CD14-positive monocyte (primary cell): ENCODE results near the gene ARPC1B. TPM values are rescaled to one million over a fixed set of nuclear protein-coding genes. Genes with fewer than 3 reads are reported as not detected.

ENCODE experiments used
- DNase-seq, 3 donors: peaks; one replicate each; pipeline ENCODE4 v3.0.0-alpha.2; 2011 to 2022
- H2AFZ ChIP-seq: 2 replicates; pipeline ENCODE4 v1.6.0; 2012; ENCODE audit warnings: mild to moderate bottlenecking, low read depth, low read length, inconsistent platforms; ENCODE audit not compliant: insufficient read depth, poor library complexity, severe bottlenecking
- H3K27ac ChIP-seq, 2 donors: 1 replicate in 1 of 2; 2 replicates in 1 of 2; pipeline ENCODE4 v1.5.1; 2012 to 2013; ENCODE audit warnings: low read length in 2 of 2, control low read depth in 1 of 2, inconsistent platforms in 1 of 2, low read depth in 1 of 2, mild to moderate bottlenecking in 1 of 2
- H3K27me3 ChIP-seq, 2 donors: one replicate each; pipeline versions ENCODE4 v1.6.0 to v1.6.1; 2011 to 2013; ENCODE audit warnings: low read length in 2 of 2; ENCODE audit not compliant: control insufficient read depth in 2 of 2, insufficient read depth in 2 of 2
- H3K36me3 ChIP-seq, 2 donors: replicated peaks in 1 of 2; 1 replicate in 1 of 2; 2 replicates in 1 of 2; pipeline versions ENCODE4 v1.5.1 to v1.6.1; 2012 to 2013; ENCODE audit warnings: low read length in 2 of 2, control low read depth in 1 of 2, inconsistent platforms in 1 of 2, mild to moderate bottlenecking in 1 of 2; ENCODE audit not compliant: insufficient read depth in 2 of 2, control insufficient read depth in 1 of 2
- H3K4me1 ChIP-seq, 2 donors: 1 replicate in 1 of 2; 2 replicates in 1 of 2; pipeline versions ENCODE4 v1.5.1 to v1.6.1; 2012 to 2013; ENCODE audit warnings: low read length in 2 of 2, control low read depth in 1 of 2, inconsistent platforms in 1 of 2, mild to moderate bottlenecking in 1 of 2, moderate library complexity in 1 of 2; ENCODE audit not compliant: insufficient read depth in 2 of 2, control insufficient read depth in 1 of 2
- H3K4me2 ChIP-seq: replicated peaks from 2 replicates; pipeline ENCODE3; 2012; ENCODE audit warnings: low read length, moderate library complexity, mild to moderate bottlenecking; ENCODE audit not compliant: poor library complexity, severe bottlenecking; ENCODE audit errors: extremely low read depth
- H3K4me3 ChIP-seq, 3 experiments: fragments of 200-600 bp in 1 of 3; sonication (generic) in 1 of 3; replicated peaks in 1 of 3; 1 replicate in 2 of 3; 2 replicates in 1 of 3; pipeline ENCODE4 v1.5.1; 2011 to 2013; ENCODE audit warnings: low read length in 3 of 3, mild to moderate bottlenecking in 3 of 3, control low read depth in 2 of 3, low read depth in 2 of 3, inconsistent platforms in 1 of 3, moderate library complexity in 1 of 3
- H3K79me2 ChIP-seq: 2 replicates; pipeline ENCODE4 v1.6.0; 2012; ENCODE audit warnings: mild to moderate bottlenecking, control low read depth, inconsistent platforms, low read length, moderate library complexity; ENCODE audit not compliant: insufficient read depth
- H3K9ac ChIP-seq: 2 replicates; pipeline ENCODE4 v1.6.0; 2017; ENCODE audit warnings: low read length, mild to moderate bottlenecking; ENCODE audit not compliant: insufficient read depth, poor library complexity, severe bottlenecking
- H3K9me3 ChIP-seq, 2 donors: replicated peaks in 1 of 2; 1 replicate in 1 of 2; 2 replicates in 1 of 2; pipeline versions ENCODE4 v1.5.1 to v1.6.1; 2012 to 2013; ENCODE audit warnings: low read length in 2 of 2, control low read depth in 1 of 2; ENCODE audit not compliant: control insufficient read depth in 1 of 2, insufficient read depth in 1 of 2
- H4K20me1 ChIP-seq: 2 replicates; pipeline ENCODE4 v1.6.0; 2012; ENCODE audit warnings: mild to moderate bottlenecking, low read length, control low read depth, moderate library complexity; ENCODE audit not compliant: insufficient read depth
- H3K27ac Mint-ChIP-seq, 7 donors: one replicate each; pipeline ENCODE4 v1.8.0; 2020; ENCODE audit warnings: mild to moderate bottlenecking in 7 of 7, mixed read lengths in 7 of 7, moderate library complexity in 6 of 7, inconsistent platforms in 2 of 7
- H3K27me3 Mint-ChIP-seq, 3 donors: one replicate each; pipeline ENCODE4 v1.8.0; 2021 to 2022; ENCODE audit warnings: low read depth in 3 of 3, mild to moderate bottlenecking in 3 of 3, mixed read lengths in 3 of 3, moderate library complexity in 3 of 3, inconsistent platforms in 1 of 3
- H3K36me3 Mint-ChIP-seq, 2 donors: one replicate each; pipeline ENCODE4 v1.8.0; 2020; ENCODE audit warnings: mixed read lengths in 2 of 2, inconsistent platforms in 1 of 2, mild to moderate bottlenecking in 1 of 2
- H3K4me1 Mint-ChIP-seq: one replicate; pipeline ENCODE4 v1.8.0; 2020; ENCODE audit warnings: mild to moderate bottlenecking, mixed read lengths
- H3K4me3 Mint-ChIP-seq, 2 donors: one replicate each; pipeline ENCODE4 v1.8.0; 2020; ENCODE audit warnings: mild to moderate bottlenecking in 2 of 2, mixed read lengths in 2 of 2, moderate library complexity in 1 of 2
- H3K9me3 Mint-ChIP-seq, 7 donors: one replicate each; pipeline ENCODE4 v1.8.0; 2020 to 2022; ENCODE audit warnings: mixed read lengths in 7 of 7, mild to moderate bottlenecking in 6 of 7, moderate library complexity in 6 of 7, inconsistent platforms in 2 of 7
- CTCF ChIP-seq: fragments of 200-600 bp; IDR thresholded peaks from one replicate; pipeline ENCODE4 v1.8.0; 2022; ENCODE audit warnings: antibody characterized with exemption, mild to moderate bottlenecking
- WGBS: methylation state at CpG from one replicate; pipeline ENCODE4 v1.1.5; 2013; ENCODE audit warnings: missing lambda C conversion rate; ENCODE audit not compliant: insufficient coverage; 5-methylcytosine and 5-hydroxymethylcytosine counted together
- intact Hi-C, 2 donors: fragments of 100-400 bp; cut with micrococcal nuclease; formaldehyde crosslinking; loops; one replicate each; pipeline versions ENCODE4 v1.15.0 to v1.15.1; 2023
- polyA plus RNA-seq, 3 donors: library from polyadenylated mRNA; depleted of rRNA in 1 of 3; unstranded in 2 of 3; stranded (reverse) in 1 of 3; fragments of 300-500 nt in 2 of 3; fragments of >200 nt in 1 of 3; fragmentation: Illumina TruSeq in 2 of 3; gene quantifications; 1 replicate in 2 of 3; 2 replicates in 1 of 3; pipeline ENCODE4 v1.2.3, GENCODE V29; 2012 to 2021

Gene ARPC1B
- polyA plus RNA-seq, 3 donors: 1,179 to 1,362 (median 1,282) TPM

- peaks cover 26% of the 10 kb centered on the region for H3K4me1 Mint-ChIP-seq
- H3K9me3 ChIP-seq: no peaks in the 10 kb centered on the region
- intact Hi-C loops: loop anchor here in 1 of 2 donors (1.0 kb wide), 1 partner anchor 27 kb away; the partner anchor contains the start of gene ATP5MF
- H3K79me2 ChIP-seq: peaks cover 37% of the 10 kb centered on the region
- under 1% methylated on average over 89 of the region's 89 CpGs for WGBS
- DNase-seq: peak; percentile 87 to 91 (median 89)
- no peak for TF ChIP-seq CTCF
- H3K4me3 Mint-ChIP-seq: peak within 1 kb of the TSS; percentile 96 to 98
- peak within 1 kb of the TSS; percentile 66 to 88 for H3K27ac ChIP-seq
- peak within 1 kb of the TSS; percentile 88 to 96 (median 95) for H3K27ac Mint-ChIP-seq
- H2AFZ ChIP-seq: peak within 1 kb of the TSS; percentile 99
- no peaks in the 10 kb centered on the region for H3K27me3 Mint-ChIP-seq
- peaks cover 19 to 40% of the 10 kb centered on the region in 2 donors for H3K36me3 Mint-ChIP-seq
- H3K4me2 ChIP-seq: peak within 1 kb of the TSS; percentile 86
- peaks cover 11% of the 10 kb centered on the region for H4K20me1 ChIP-seq
- peak within 1 kb of the TSS; percentile 59 to 84 (median 83) for H3K4me3 ChIP-seq
- peak within 1 kb of the TSS; percentile 87 for H3K9ac ChIP-seq
- no peaks in the 10 kb centered on the region for H3K27me3 ChIP-seq
- H3K36me3 ChIP-seq: peaks cover 19 to 32% of the 10 kb centered on the region in 2 donors
- peaks cover 21 to 23% of the 10 kb centered on the region in 2 donors for H3K4me1 ChIP-seq
- H3K9me3 Mint-ChIP-seq: no peaks in the 10 kb centered on the region
Observed at GRCh38 chr7:99438573-99439480, 64.3 kb downstream of the ARPC1B start, which contains the start of the genes CPSF4 and PTCD1. Gene CPSF4, plus strand, starts transcription at chr7:99438943. Its CDS starts 140 bp downstream, at chr7:99439083. Gene PTCD1, minus strand, starts transcription at chr7:99438798. Its CDS starts 3,556 bp downstream, at chr7:99435242.

- H3K79me2 ChIP-seq: peaks cover 38% of the 10 kb centered on the region
- H3K27ac Mint-ChIP-seq: peak overlapping the region in 2 of 7 donors; percentile 5 to 50
- H4K20me1 ChIP-seq: peaks cover 11% of the 10 kb centered on the region
- no peak for TF ChIP-seq CTCF
- H2AFZ ChIP-seq: no peak overlapping the region
- no peak overlapping the region for H3K9ac ChIP-seq
- H3K9me3 Mint-ChIP-seq: no peaks in the 10 kb centered on the region
- H3K27me3 Mint-ChIP-seq: no peaks in the 10 kb centered on the region
- peak overlapping the region in 1 of 3 experiments; percentile 84 for H3K4me3 ChIP-seq
- H3K27ac ChIP-seq: peak overlapping the region in 1 of 2 donors; percentile 88
- 100% methylated on average over 1 of the region's 9 CpGs for WGBS
- H3K36me3 ChIP-seq: peaks cover 14 to 32% of the 10 kb centered on the region in 2 donors
- DNase-seq: no peak
- peaks cover 26% of the 10 kb centered on the region for H3K4me1 Mint-ChIP-seq
- no peaks in the 10 kb centered on the region for H3K9me3 ChIP-seq
- peaks cover 21 to 23% of the 10 kb centered on the region in 2 donors for H3K4me1 ChIP-seq
- peaks cover 19 to 40% of the 10 kb centered on the region in 2 donors for H3K36me3 Mint-ChIP-seq
- peak overlapping the region; percentile 86 for H3K4me2 ChIP-seq
- intact Hi-C loops: no loop called here
- no peak overlapping the region for H3K4me3 Mint-ChIP-seq
- no peaks in the 10 kb centered on the region for H3K27me3 ChIP-seq
Observed at GRCh38 chr7:99440195-99440594, 65.7 kb downstream of the ARPC1B start.

Other genes starting within 250 kb of the ARPC1B start
- gene SMURF1, start 230.6 kb upstream of the ARPC1B start, polyA plus RNA-seq: 10 to 100 TPM in 1 of 3 donors, 1 to 10 TPM in 1, under 1 TPM in 1; 0.48 to 15.8 (median 1.6) TPM
- gene KPNA7, start 166.6 kb upstream of the ARPC1B start, polyA plus RNA-seq: not detected
- gene MYH16, start 101.9 kb upstream of the ARPC1B start, polyA plus RNA-seq: not detected
- 100 to 1,000 TPM in 2 of 3 donors, 10 to 100 TPM in 1; 71.7 to 107 (median 104) TPM for gene ARPC1A, start 48.8 kb upstream of the ARPC1B start, polyA plus RNA-seq
- 10 to 100 TPM in 2 of 3 donors, 1 to 10 TPM in 1; 9.8 to 43.3 (median 16.2) TPM for gene PDAP1, start 33.9 kb downstream of the ARPC1B start, polyA plus RNA-seq
- gene BUD31, start 34.2 kb downstream of the ARPC1B start, polyA plus RNA-seq: 100 to 1,000 TPM in 2 of 3 donors, 10 to 100 TPM in 1; 34.3 to 256 (median 241) TPM
- 1 to 10 TPM in 2 of 3 donors, under 1 TPM in 1; 0.74 to 4.3 (median 1.6) TPM for gene PTCD1, start 64.1 kb downstream of the ARPC1B start, polyA plus RNA-seq
- 10 to 100 TPM; 11.6 to 56.3 (median 12.3) TPM for gene CPSF4, start 64.2 kb downstream of the ARPC1B start, polyA plus RNA-seq
- gene ATP5MF, start 91.4 kb downstream of the ARPC1B start, polyA plus RNA-seq: 1,000 to 10,000 TPM in 1 of 3 donors, 100 to 1,000 TPM in 2; 568 to 4,168 (median 699) TPM
- gene ZNF789, start 98.2 kb downstream of the ARPC1B start, polyA plus RNA-seq: 10 to 100 TPM in 1 of 3 donors, 1 to 10 TPM in 2; 1.8 to 10.4 (median 2.5) TPM
- gene ZNF394, start 125.6 kb downstream of the ARPC1B start, polyA plus RNA-seq: 10 to 100 TPM; 35.7 to 57.7 (median 39.1) TPM
- 1 to 10 TPM; 1.6 to 2.9 (median 2.2) TPM for gene ZKSCAN5, start 129.9 kb downstream of the ARPC1B start, polyA plus RNA-seq
- 1 to 10 TPM in 2 of 3 donors, under 1 TPM in 1; 0.85 to 1.3 (median 1.2) TPM for gene FAM200A, start 177.4 kb downstream of the ARPC1B start, polyA plus RNA-seq
- gene ZNF655, start 183.9 kb downstream of the ARPC1B start, polyA plus RNA-seq: 100 to 1,000 TPM in 1 of 3 donors, 10 to 100 TPM in 2; 61.6 to 151 (median 62.2) TPM
- under 1 TPM in 2 of 3 donors, not detected in 1; 0.20 to 0.23 TPM for gene TMEM225B, start 223.5 kb downstream of the ARPC1B start, polyA plus RNA-seq
- gene ZSCAN25, start 242.2 kb downstream of the ARPC1B start, polyA plus RNA-seq: 1 to 10 TPM; 4.3 to 7.3 (median 6.1) TPM